Measurements from ENCODE around the gene RBKS. TPM values are rescaled to one million over a fixed set of nuclear protein-coding genes. Genes with fewer than 3 reads are reported as not detected.
A peak's percentile ranks its signal among the peaks of the same experiment; 100 is the strongest.

The RBKS gene
- total and polyA plus RNA-seq, 2 of the 13 experiments (the other 11 are each of a cell fraction or from before 2014, with no cell fraction given): 7.7 to 8.3 TPM

- TF ChIP-seq NFAT5 (CRISPR knock-in tag; IDR thresholded peaks at IDR 0.05) (no peak), ZSCAN9 (CRISPR knock-in tag; IDR thresholded peaks at IDR 0.05; ENCODE audit: borderline replicate concordance) (no peak), MATR3 (CRISPR knock-in tag; IDR thresholded peaks at IDR 0.05) (no peak), ZBTB7B (CRISPR knock-in tag; IDR thresholded peaks at IDR 0.05) (0 out of 2 replicates have a peak, but pooled peaks have one; percentile 15), DR1 (CRISPR knock-in tag; IDR thresholded peaks at IDR 0.05) (no peak; the same call in 1 of the 2 replicates), KDM3A (CRISPR knock-in tag; IDR thresholded peaks at IDR 0.05; ENCODE audit: low read depth) (no peak), SRF (IDR thresholded peaks at IDR 0.05; ENCODE audit: low read depth, low read length) (no peak), CC2D1A (CRISPR knock-in tag; IDR thresholded peaks at IDR 0.05) (no peak), CREM (IDR thresholded peaks at IDR 0.05) (peak; percentile 99), CREM (CRISPR knock-in tag; IDR thresholded peaks at IDR 0.05) (peak; percentile 86), ZNF34 (CRISPR knock-in tag; IDR thresholded peaks at IDR 0.05; ENCODE audit: borderline replicate concordance) (no peak), MBNL3 (CRISPR knock-in tag; conservative IDR thresholded peaks at IDR 0.05) (no peak), ZNF124 (CRISPR knock-in tag; IDR thresholded peaks at IDR 0.05) (no peak), ZNF607 (CRISPR knock-in tag; IDR thresholded peaks at IDR 0.05; ENCODE audit: borderline replicate concordance) (peak; percentile 68; the same call in 1 of the 2 replicates), RAD51 (IDR thresholded peaks at IDR 0.05; ENCODE audit: borderline replicate concordance) (no peak), ETV5 (CRISPR knock-in tag; IDR thresholded peaks at IDR 0.05; ENCODE audit: borderline replicate concordance) (peak; percentile 38; the same call in 1 of the 2 replicates), MAFK (conservative IDR thresholded peaks at IDR 0.05 in 1 of 2, IDR thresholded peaks at IDR 0.05 in 1 of 2; ENCODE audit: low read length in 2 of 2) (no peak), ZNF382 (CRISPR knock-in tag; IDR thresholded peaks at IDR 0.05; ENCODE audit: borderline replicate concordance) (no peak), ZNF569 (CRISPR knock-in tag; IDR thresholded peaks at IDR 0.05; ENCODE audit: borderline replicate concordance) (0 out of 2 replicates have a peak, but pooled peaks have one; percentile 53), KMT2A (CRISPR knock-in tag; IDR thresholded peaks at IDR 0.05) (no peak; the same call in 1 of the 2 replicates), POLR2A (IDR thresholded peaks at IDR 0.05; ENCODE audit: insufficient read depth in 1 of 2, low read depth in 2 of 2, low read length in 2 of 2) (no peak), NKX3-1 (CRISPR knock-in tag; IDR thresholded peaks at IDR 0.05) (no peak)
- TF ChIP-seq, protein P1, sequence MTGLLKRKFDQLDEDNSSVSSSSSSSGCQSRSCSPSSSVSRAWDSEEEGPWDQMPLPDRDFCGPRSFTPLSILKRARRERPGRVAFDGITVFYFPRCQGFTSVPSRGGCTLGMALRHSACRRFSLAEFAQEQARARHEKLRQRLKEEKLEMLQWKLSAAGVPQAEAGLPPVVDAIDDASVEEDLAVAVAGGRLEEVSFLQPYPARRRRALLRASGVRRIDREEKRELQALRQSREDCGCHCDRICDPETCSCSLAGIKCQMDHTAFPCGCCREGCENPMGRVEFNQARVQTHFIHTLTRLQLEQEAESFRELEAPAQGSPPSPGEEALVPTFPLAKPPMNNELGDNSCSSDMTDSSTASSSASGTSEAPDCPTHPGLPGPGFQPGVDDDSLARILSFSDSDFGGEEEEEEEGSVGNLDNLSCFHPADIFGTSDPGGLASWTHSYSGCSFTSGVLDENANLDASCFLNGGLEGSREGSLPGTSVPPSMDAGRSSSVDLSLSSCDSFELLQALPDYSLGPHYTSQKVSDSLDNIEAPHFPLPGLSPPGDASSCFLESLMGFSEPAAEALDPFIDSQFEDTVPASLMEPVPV (CRISPR knock-in tag; IDR thresholded peaks at IDR 0.05): no peak
- TF ChIP-seq, protein P2, sequence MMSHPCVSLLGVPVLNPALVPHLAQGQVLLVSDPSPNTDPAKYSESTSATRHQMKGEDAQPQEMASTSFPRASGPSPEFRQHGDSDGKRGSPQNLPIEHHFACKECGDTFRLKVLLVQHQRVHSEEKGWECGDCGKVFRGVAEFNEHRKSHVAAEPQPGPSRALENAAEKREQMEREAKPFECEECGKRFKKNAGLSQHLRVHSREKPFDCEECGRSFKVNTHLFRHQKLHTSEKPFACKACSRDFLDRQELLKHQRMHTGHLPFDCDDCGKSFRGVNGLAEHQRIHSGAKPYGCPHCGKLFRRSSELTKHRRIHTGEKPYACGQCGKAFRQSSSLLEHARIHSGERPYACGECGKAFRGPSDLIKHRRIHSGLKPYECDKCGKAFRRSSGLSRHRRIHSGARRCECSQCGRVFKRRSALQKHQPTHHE (CRISPR knock-in tag; IDR thresholded peaks at IDR 0.05; ENCODE audit: borderline replicate concordance): 0 out of 2 replicates have a peak, but pooled peaks have one; percentile 73
These were observed 911 bp upstream of the RBKS start (continued) for GRCh38 chr2:27890924-27891672.

All from HepG2 (cell line).